Ascending aorta (tissue), 2 donors: Measurements from ENCODE around the gene FAM181A. TPM values are rescaled to one million over a fixed set of nuclear protein-coding genes. Genes with fewer than 3 reads are reported as not detected.
A peak's percentile ranks its signal among the peaks of the same experiment; 100 is the strongest.

Experiments
- DNase-seq, 2 donors: peaks; one replicate each; pipeline ENCODE4 v3.0.0-alpha.2; 2019; ENCODE audit warnings: low spot score in 2 of 2
- H3K27ac ChIP-seq, 2 donors: fragments of 200-600 bp; sonication (generic); one replicate each; pipeline ENCODE4 v1.5.1; 2016 to 2017; ENCODE audit warnings: mild to moderate bottlenecking in 1 of 2
- H3K27me3 ChIP-seq: fragments of 200-600 bp; sonication (generic); one replicate; pipeline ENCODE4 v1.5.1; 2017
- H3K36me3 ChIP-seq, 2 donors: fragments of 200-600 bp; sonication (generic); one replicate each; pipeline ENCODE4 v1.5.1; 2016
- H3K4me1 ChIP-seq, 2 donors: fragments of 200-600 bp; sonication (generic); one replicate each; pipeline ENCODE4 v1.5.1; 2016 to 2017; ENCODE audit warnings: mild to moderate bottlenecking in 1 of 2
- H3K4me3 ChIP-seq, 2 donors: fragments of 200-600 bp; sonication (generic); one replicate each; pipeline ENCODE4 v1.5.1; 2016 to 2017; ENCODE audit warnings: mild to moderate bottlenecking in 1 of 2
- H3K9me3 ChIP-seq, 2 donors: fragments of 200-600 bp; sonication (generic); one replicate each; pipeline ENCODE4 v1.5.1; 2016
- CTCF ChIP-seq, 3 experiments: fragments of 200-600 bp in 2 of 3; fragments of 450-650 bp in 1 of 3; sonication (generic) in 2 of 3; IDR thresholded peaks; one replicate each; pipeline ENCODE4 v1.5.1; 2016 to 2019; ENCODE audit warnings: antibody characterized with exemption in 3 of 3, mild to moderate bottlenecking in 1 of 3, moderate library complexity in 1 of 3
- intact Hi-C: fragments of 100-400 bp; cut with DNase I; formaldehyde crosslinking; loops from one replicate; pipeline ENCODE4 v1.15.1; 2023
- total RNA-seq: library from RNA; depleted of rRNA; stranded (reverse); fragments of >200 nt; gene quantifications from one replicate; pipeline ENCODE4 v1.1.0, GENCODE V29; 2016

Gene FAM181A
- total RNA-seq, 1 donor from 2014 or later = not detected

- intact Hi-C loops = loop anchor here (1.0 to 2.0 kb wide), 2 partner anchors 62 to 142 kb away; partner anchors contain the start of genes DDX24 and IFI27L1
- Histone ChIP-seq H3K27me3 (no peaks in the 10 kb centered on the region), H3K4me3 (no peak overlapping the region), H3K4me1 (peaks cover 0 to 19% of the 10 kb centered on the region in 2 donors), H3K36me3 (peaks cover 42 to 70% of the 10 kb centered on the region in 2 donors), H3K9me3 (no peaks in the 10 kb centered on the region), H3K27ac (no peak overlapping the region)
- no peak for DNase-seq
- no peak for TF ChIP-seq CTCF (IDR thresholded peaks at IDR 0.05)
Observed at GRCh38 chr14:93938751-93939303, 11.7 kb downstream of the FAM181A start.

GRCh38 chr14:93939304-93940229, 12.4 kb downstream of the FAM181A start:
- Histone ChIP-seq H3K4me1 (peaks cover 0 to 19% of the 10 kb centered on the region in 2 donors), H3K36me3 (peaks cover 41 to 70% of the 10 kb centered on the region in 2 donors)

GRCh38 chr14:93940437-93940836, 13.3 kb downstream of the FAM181A start:
- no peak for DNase-seq
- no peak for TF ChIP-seq CTCF (IDR thresholded peaks at IDR 0.05)
- H3K27me3 ChIP-seq = no peaks in the 10 kb centered on the region
- H3K9me3 ChIP-seq = no peaks in the 10 kb centered on the region
- H3K4me1 ChIP-seq = peaks cover 0 to 19% of the 10 kb centered on the region in 2 donors
- H3K36me3 ChIP-seq = peaks cover 44 to 70% of the 10 kb centered on the region in 2 donors
- no peak overlapping the region for H3K4me3 ChIP-seq
- peak overlapping the region; percentile 78 to 82 for H3K27ac ChIP-seq
- intact Hi-C loops = loop anchor here (2.0 to 5.0 kb wide), 4 partner anchors 18 to 232 kb away; partner anchors contain the start of gene PPP4R4

More at GRCh38 chr14:93939304-93940229, 12.4 kb downstream of the FAM181A start:
- peak in 1 of 2 donors; percentile 91 for DNase-seq
- Histone ChIP-seq H3K4me3 (peak overlapping the region; percentile 31 to 38), H3K27me3 (no peaks in the 10 kb centered on the region), H3K9me3 (no peaks in the 10 kb centered on the region), H3K27ac (peak overlapping the region; percentile 78 to 82)
- intact Hi-C loops = loop anchor here (1.0 to 5.0 kb wide), 6 partner anchors 19 to 233 kb away; partner anchors contain the start of genes DDX24, IFI27L1 and PPP4R4
- TF ChIP-seq CTCF (IDR thresholded peaks at IDR 0.05) = peak; percentile 71 to 92 (median 85)

GRCh38 chr14:93941293-93941910, 14.3 kb downstream of the FAM181A start:
- Histone ChIP-seq H3K27me3 (no peaks in the 10 kb centered on the region), H3K4me1 (peaks cover 0 to 19% of the 10 kb centered on the region in 2 donors), H3K27ac (peak overlapping the region; percentile 78 to 82), H3K9me3 (no peaks in the 10 kb centered on the region), H3K4me3 (no peak overlapping the region), H3K36me3 (peaks cover 51 to 70% of the 10 kb centered on the region in 2 donors)
- intact Hi-C loops = loop anchor here (2.0 to 5.0 kb wide), 4 partner anchors 17 to 231 kb away; partner anchors contain the start of gene PPP4R4
- no peak for TF ChIP-seq CTCF (IDR thresholded peaks at IDR 0.05)
- peak in 1 of 2 donors; percentile 85 for DNase-seq

GRCh38 chr14:93943052-93943451, 15.9 kb downstream of the FAM181A start:
- H3K4me3 ChIP-seq = no peak overlapping the region
- H3K4me1 ChIP-seq = peaks cover 0 to 19% of the 10 kb centered on the region in 2 donors
- intact Hi-C loops = loop anchor here (5.0 kb wide), 2 partner anchors 194 to 229 kb away; partner anchors contain the start of gene PPP4R4
- no peak for TF ChIP-seq CTCF (IDR thresholded peaks at IDR 0.05)
- peak overlapping the region; percentile 78 to 82 for H3K27ac ChIP-seq
- no peak for DNase-seq
- H3K9me3 ChIP-seq = no peaks in the 10 kb centered on the region
- H3K27me3 ChIP-seq = no peaks in the 10 kb centered on the region
- H3K36me3 ChIP-seq = peaks cover 50 to 66% of the 10 kb centered on the region in 2 donors
